Ishikawa (cell line): ENCODE results near the gene SLC47A1.

Source experiments
- CEBPB ChIP-seq: IDR thresholded peaks from 2 replicates; pipeline ENCODE4 v1.6.1; 2012
- CREB1 ChIP-seq: IDR thresholded peaks from 2 replicates; pipeline ENCODE4 v1.6.1; 2012; ENCODE audit warnings: low read depth
- EGR1 ChIP-seq: IDR thresholded peaks from 2 replicates; pipeline ENCODE4 v1.6.1; 2012
- EP300 ChIP-seq: IDR thresholded peaks from 2 replicates; pipeline ENCODE4 v1.6.1; 2012; ENCODE audit warnings: borderline replicate concordance
- FOXM1 ChIP-seq: IDR thresholded peaks from 2 replicates; pipeline ENCODE4 v1.6.1; 2012; ENCODE audit warnings: low read depth, borderline replicate concordance
- MAX ChIP-seq: IDR thresholded peaks from 2 replicates; pipeline ENCODE4 v1.6.1; 2012
- NFIC ChIP-seq: IDR thresholded peaks from 2 replicates; pipeline ENCODE4 v1.6.1; 2012
- RAD21 ChIP-seq: IDR thresholded peaks from 2 replicates; pipeline ENCODE4 v1.6.1; 2012; ENCODE audit warnings: low read depth
- REST ChIP-seq: IDR thresholded peaks from 2 replicates; pipeline ENCODE4 v1.6.1; 2012; ENCODE audit warnings: low read depth, mild to moderate bottlenecking
- TAF1 ChIP-seq: IDR thresholded peaks from 2 replicates; pipeline ENCODE4 v1.6.1; 2012; ENCODE audit warnings: low read depth, mild to moderate bottlenecking
- TCF12 ChIP-seq: IDR thresholded peaks from 2 replicates; pipeline ENCODE4 v1.6.1; 2012; ENCODE audit warnings: low read depth
- TEAD4 ChIP-seq: IDR thresholded peaks from 2 replicates; pipeline ENCODE4 v1.6.1; 2012
- USF1 ChIP-seq: IDR thresholded peaks from 2 replicates; pipeline ENCODE4 v1.6.1; 2012
- YY1 ChIP-seq: IDR thresholded peaks from 2 replicates; pipeline ENCODE4 v1.6.1; 2012; ENCODE audit warnings: low read depth
- ZBTB7A ChIP-seq: IDR thresholded peaks from 2 replicates; pipeline ENCODE4 v1.6.1; 2012; ENCODE audit warnings: low read depth

The SLC47A1 gene

GRCh38 chr17:19534562-19535149 is 1.0 kb downstream of the SLC47A1 start:
- TF ChIP-seq REST (no peak), TAF1 (no peak), EP300 (no peak), CEBPB (no peak), YY1 (no peak), NFIC (no peak), RAD21 (no peak), CREB1 (no peak)

GRCh38 chr17:19537111-19537510 is 3.5 kb downstream of the SLC47A1 start:
- TF ChIP-seq REST (no peak), TEAD4 (no peak), EP300 (no peak), TCF12 (no peak), CEBPB (no peak), CREB1 (no peak), RAD21 (no peak), YY1 (no peak), FOXM1 (no peak), NFIC (no peak), EGR1 (no peak)

- TF ChIP-seq CEBPB (peak; percentile 89), CREB1 (no peak)
Measured at GRCh38 chr17:19538095-19539039, 4.7 kb downstream of the SLC47A1 start.

GRCh38 chr17:19539040-19539399 is 5.4 kb downstream of the SLC47A1 start:
- no peak for TF ChIP-seq REST
- TF ChIP-seq ZBTB7A: no peak
- no peak for TF ChIP-seq MAX
- TF ChIP-seq EGR1: no peak
- TF ChIP-seq USF1: no peak
- TF ChIP-seq FOXM1: no peak
- TF ChIP-seq CREB1: no peak
- no peak for TF ChIP-seq RAD21
- TF ChIP-seq CEBPB: no peak
- TF ChIP-seq EP300: no peak
- TF ChIP-seq TCF12: no peak
- no peak for TF ChIP-seq TEAD4
- TF ChIP-seq NFIC: no peak
- no peak for TF ChIP-seq YY1
- TF ChIP-seq TAF1: no peak

GRCh38 chr17:19539841-19540311 is 6.2 kb downstream of the SLC47A1 start:
- TF ChIP-seq TCF12 (no peak), REST (no peak), CREB1 (no peak), TAF1 (no peak), USF1 (no peak), CEBPB (no peak)
